Vagina (tissue), 2 donors: ENCODE results near the gene C7orf57.

Experiments
- POLR2AphosphoS5 ChIP-seq, 2 donors: sonication (generic); formaldehyde crosslinking; IDR thresholded peaks; one replicate each; pipeline ENCODE4 v1.9.0; 2017; ENCODE audit warnings: antibody characterized with exemption in 2 of 2, mild to moderate bottlenecking in 2 of 2, low read depth in 1 of 2; ENCODE audit not compliant: insufficient read depth in 1 of 2
- TF ChIP-seq, protein P1 (sequence below), 3 experiments: fragments of 450-650 bp in 2 of 3; fragments of 200-600 bp in 1 of 3; sonication (generic) in 1 of 3; IDR thresholded peaks; one replicate each; pipeline ENCODE4 v1.5.1; 2017 to 2019; ENCODE audit warnings: antibody characterized with exemption in 3 of 3, mild to moderate bottlenecking in 2 of 3, moderate library complexity in 2 of 3

DNA sequence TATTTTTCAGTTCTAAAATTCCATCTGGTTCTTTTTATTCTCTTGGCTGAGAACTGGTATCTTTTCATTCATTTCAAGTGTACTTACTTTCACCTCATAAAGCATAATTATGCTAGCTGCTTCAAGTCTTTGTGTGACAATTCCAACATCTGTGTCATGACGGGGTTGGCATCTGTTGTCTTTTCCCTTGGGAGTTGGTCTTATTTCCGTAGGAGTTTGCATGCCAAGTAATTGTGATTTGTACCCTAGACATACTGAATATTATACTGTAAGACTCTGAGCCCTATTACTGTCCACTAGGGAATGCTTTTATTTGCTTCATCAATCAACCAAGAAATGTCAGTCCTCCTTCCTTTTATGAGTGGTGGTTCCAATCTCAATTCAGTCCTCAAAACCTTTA lies 31.3 kb upstream of the C7orf57 start:
- TF ChIP-seq POLR2AphosphoS5 (IDR thresholded peaks at IDR 0.05; ENCODE audit: insufficient read depth in 1 of 2, low read depth in 1 of 2), result no peak
- TF ChIP-seq, protein P1, sequence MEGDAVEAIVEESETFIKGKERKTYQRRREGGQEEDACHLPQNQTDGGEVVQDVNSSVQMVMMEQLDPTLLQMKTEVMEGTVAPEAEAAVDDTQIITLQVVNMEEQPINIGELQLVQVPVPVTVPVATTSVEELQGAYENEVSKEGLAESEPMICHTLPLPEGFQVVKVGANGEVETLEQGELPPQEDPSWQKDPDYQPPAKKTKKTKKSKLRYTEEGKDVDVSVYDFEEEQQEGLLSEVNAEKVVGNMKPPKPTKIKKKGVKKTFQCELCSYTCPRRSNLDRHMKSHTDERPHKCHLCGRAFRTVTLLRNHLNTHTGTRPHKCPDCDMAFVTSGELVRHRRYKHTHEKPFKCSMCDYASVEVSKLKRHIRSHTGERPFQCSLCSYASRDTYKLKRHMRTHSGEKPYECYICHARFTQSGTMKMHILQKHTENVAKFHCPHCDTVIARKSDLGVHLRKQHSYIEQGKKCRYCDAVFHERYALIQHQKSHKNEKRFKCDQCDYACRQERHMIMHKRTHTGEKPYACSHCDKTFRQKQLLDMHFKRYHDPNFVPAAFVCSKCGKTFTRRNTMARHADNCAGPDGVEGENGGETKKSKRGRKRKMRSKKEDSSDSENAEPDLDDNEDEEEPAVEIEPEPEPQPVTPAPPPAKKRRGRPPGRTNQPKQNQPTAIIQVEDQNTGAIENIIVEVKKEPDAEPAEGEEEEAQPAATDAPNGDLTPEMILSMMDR (IDR thresholded peaks at IDR 0.05), result no peak
